ENCODE measurements around the gene ACSL1.

DNA sequence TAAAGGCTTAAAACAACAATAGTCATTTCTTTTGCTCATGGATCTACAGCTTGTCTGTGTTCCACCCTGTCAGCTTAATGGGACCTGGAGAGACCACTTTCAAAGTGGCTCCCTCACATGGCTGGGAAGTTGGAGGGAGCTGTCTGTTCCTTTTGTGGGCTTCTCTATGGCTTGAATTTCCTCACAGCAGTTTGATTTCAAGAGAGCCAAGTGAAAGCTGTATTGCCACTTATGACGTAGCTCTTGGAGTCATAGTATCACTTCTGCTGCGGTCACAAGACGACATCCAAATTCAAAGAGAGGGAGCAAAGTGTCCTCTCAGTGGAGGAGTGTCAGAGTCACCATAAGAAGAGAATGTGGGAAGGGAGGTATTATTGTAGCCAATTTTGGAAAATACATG, 22.7 kb upstream of the ACSL1 start:
- TF ChIP-seq, protein P1, sequence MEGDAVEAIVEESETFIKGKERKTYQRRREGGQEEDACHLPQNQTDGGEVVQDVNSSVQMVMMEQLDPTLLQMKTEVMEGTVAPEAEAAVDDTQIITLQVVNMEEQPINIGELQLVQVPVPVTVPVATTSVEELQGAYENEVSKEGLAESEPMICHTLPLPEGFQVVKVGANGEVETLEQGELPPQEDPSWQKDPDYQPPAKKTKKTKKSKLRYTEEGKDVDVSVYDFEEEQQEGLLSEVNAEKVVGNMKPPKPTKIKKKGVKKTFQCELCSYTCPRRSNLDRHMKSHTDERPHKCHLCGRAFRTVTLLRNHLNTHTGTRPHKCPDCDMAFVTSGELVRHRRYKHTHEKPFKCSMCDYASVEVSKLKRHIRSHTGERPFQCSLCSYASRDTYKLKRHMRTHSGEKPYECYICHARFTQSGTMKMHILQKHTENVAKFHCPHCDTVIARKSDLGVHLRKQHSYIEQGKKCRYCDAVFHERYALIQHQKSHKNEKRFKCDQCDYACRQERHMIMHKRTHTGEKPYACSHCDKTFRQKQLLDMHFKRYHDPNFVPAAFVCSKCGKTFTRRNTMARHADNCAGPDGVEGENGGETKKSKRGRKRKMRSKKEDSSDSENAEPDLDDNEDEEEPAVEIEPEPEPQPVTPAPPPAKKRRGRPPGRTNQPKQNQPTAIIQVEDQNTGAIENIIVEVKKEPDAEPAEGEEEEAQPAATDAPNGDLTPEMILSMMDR (IDR thresholded peaks at IDR 0.05) = no peak
- no peak for TF ChIP-seq EP300 (IDR thresholded peaks at IDR 0.05)

All from ovary (tissue), 3 donors.